Measurements from ENCODE around the gene TM4SF18.

The TM4SF18 gene

DNA sequence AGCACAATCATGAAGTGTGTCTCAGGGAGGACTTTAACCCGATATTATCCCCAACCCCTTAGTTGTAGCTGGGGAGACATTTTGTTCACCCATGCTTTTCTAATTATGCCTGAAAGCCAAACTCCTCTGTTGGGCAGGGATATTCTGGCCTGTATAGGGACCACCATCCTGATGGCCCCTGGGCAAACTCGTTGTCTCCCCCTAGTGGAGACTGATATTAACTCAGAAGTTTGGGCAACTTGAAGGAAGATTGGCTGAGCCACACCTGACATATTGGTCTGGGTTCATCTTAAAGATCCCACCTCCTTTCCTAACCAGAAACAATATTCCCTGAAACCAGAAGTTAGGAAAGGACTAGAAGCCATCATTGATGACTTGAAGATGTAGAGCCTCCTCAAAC lies 42.3 kb downstream of the TM4SF18 start:
- no peak for DNase-seq (ENCODE audit: low read depth in 1 of 2, low spot score in 1 of 2)

DNA sequence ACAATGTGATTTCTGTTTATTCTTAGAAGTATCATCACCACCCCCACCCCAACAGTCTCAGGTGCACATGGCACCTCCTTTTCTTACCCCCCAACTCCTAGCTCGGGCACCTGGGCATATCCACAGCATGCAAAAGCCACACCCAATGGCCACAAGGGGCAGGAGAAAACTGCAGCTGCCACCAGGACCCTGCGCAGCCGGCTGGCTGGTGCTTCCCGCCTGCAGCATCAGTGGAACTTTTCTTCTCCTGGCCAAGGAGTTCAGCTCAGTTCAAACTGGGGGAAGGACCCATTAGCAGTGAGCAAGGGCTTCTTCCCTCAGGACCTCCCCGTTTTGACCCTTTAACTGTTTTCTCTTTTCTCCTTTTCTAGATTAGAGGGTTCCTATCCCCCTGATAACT lies 44.8 kb downstream of the TM4SF18 start:
- DNase-seq (ENCODE audit: low read depth in 1 of 2, low spot score in 1 of 2) = no peak

DNA sequence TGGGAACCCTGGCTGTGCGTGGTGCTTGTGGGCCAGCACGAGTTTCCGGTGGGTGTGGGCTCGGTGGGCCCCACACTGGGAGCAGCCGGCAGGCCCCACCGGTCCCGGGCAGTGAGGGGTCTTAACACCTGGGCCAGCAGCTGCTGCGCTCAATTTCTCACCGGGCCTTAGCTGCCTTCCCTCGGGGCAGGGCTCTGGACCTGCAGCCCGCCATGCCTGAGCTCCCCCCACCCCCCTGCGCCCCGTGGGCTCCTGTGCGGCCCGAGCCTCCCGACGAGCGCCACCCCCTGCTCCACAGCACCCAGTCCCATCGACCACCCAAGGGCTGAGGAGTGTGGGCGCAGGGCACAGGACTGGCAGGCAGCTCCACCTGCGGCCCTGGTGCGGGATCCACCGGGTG lies 49.4 kb downstream of the TM4SF18 start:
- DNase-seq (ENCODE audit: low read depth in 1 of 2, low spot score in 1 of 2) = no peak

DNA sequence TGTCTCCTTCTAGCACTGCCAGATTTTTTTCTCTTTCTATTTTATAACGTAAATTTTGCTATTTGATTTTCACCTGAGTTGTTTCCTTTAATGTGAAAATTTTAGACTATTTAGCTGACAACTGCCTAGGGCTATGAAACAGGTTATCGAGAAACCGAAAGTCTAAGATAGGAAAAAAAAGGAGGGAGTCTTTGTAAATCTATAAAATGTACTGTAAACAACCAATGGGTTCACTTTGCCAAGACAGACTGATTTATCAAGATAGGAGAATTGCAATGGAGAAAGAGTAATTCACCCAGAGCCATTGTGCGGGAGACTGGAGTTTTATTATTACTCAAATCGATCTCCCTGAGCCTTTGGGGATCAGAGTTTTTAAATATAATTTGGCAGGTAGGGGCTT lies 50.0 kb downstream of the TM4SF18 start:
- no peak for DNase-seq (ENCODE audit: low read depth in 1 of 2, low spot score in 1 of 2)

DNA sequence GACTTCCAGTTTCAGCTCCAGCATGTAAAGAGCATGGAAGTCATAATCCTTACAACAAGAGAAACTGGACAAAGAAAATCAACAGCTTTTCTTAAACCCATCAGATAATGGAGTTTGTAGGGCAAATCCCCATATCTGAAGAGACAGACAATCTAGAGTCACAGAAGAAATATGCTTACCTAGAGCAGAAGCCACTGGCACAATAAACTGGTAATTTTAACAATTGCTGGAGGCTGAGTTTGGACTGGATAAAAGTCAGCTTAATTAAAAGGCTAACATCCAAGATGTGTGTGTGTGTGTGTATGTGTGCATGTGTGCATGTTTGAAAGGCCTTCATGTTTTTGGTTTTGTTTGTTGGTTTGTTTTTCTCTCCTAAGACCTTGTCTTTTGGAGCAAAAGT lies 50.6 kb downstream of the TM4SF18 start:
- DNase-seq (ENCODE audit: low read depth in 1 of 2, low spot score in 1 of 2) = no peak

DNA sequence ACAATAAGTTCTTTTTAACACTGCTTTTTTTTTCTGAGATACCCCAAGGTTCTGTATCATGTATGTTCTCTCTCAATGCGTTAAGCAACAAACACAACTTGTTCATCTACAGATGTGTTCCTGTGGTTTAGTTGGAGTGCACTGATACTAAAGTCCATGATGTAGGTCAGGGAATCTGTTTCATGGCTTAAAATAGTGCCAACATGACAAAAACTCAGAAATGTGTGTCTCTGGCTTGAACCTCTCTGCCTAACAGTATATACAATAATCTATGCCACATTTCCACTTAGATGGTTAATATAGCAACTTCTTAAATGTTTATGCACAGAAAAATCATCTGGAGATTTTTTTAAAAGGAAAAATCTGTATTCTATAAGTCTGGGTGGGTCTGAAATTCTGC lies 51.1 kb downstream of the TM4SF18 start:
- DNase-seq (ENCODE audit: low read depth in 1 of 2, low spot score in 1 of 2) = no peak

DNA sequence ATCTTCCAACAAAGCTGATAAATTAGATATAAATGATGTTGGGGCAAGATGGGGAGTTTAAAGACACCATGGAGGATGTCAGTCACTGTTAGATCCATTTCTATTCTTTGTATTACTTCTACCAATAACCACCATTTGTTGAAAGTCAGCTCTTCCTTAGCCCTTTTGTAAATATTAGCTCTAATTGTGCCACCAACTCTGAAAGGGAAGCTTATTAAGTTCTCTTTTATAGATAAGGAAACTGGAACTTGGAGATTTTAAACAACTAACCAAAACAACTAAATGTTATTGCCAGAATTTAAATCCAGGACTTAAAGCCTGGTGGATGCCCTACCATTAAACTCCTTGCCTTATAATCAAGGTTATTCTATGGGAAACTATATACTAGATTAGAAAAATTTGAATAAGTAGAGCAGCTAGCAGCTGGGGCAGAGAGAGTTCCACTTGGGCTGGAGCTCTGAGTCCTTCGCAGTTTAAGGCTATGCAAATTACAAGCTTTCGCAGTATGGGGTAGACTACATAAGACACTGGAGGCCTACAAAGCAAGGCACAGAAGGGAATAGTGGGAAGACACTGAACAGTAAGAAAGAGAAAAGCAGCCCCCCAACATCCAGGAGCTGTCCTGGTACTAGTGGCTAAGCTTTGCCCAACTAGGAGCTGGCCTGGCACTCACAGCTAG lies 52.6 kb downstream of the TM4SF18 start:
- no peak for DNase-seq (ENCODE audit: low read depth in 1 of 2, low spot score in 1 of 2)

DNA sequence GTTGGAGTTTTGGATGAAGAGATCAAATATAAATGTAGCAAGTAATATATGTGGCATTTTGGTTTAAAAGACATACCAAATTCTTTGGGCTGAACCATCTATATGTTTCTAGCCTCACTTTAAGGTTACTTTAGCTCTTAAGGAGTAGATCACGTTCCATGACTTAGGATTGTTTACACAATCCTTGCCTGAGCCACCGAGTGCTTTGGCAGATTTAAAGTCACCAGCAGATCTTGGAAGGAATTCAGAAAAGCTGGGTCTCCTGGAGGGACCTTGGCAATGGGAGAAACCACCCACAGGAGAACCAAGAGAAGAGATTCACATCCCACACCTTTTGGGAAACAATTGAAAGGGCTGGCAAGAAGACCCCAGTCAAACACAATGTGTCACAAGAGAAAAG lies 54.5 kb downstream of the TM4SF18 start:
- DNase-seq (ENCODE audit: low read depth in 1 of 2, low spot score in 1 of 2) = no peak

DNA sequence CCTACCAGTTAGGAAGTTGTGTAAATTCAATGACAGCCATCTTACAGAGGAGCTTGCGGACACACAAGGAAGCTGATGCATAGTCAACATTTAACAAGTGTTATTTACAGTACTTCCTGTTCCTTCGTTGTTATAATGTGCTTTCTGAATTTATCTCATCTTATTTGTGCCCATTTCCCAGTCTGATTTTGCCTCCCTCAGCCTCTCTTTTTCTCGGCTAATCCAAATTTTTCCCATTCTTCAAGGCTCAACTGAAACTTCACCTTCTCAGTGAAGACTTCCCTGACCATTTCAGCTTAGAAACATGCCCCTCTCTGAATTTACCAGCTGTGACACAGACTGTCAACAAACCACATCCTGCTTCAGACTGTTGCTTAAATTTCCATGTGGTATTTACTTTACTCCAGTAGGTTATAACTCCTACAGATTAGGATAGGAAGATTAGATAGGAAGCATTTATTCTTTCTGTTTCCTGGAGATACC lies 56.1 kb downstream of the TM4SF18 start:
- DNase-seq (ENCODE audit: low read depth in 1 of 2, low spot score in 1 of 2) = no peak

DNA sequence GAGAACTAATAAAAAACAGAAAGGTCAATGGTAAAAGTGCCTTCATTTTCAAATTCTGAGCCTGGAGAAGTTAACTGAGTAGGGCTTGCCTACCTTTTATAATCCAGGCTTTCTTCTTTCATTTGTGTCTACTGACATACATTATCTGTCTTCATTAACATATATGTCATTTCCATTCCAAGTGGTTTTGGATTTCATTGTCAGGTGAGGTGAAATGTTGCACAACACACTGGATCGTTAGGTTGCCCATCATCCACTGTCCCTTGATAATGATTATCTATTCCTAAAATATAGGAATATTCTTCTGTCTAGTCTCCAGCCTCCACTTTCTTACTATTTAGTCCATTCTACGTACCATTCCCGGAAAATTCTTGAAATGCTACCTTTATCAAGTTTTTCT lies 56.8 kb downstream of the TM4SF18 start:
- no peak for DNase-seq (ENCODE audit: low read depth in 1 of 2, low spot score in 1 of 2)

DNA sequence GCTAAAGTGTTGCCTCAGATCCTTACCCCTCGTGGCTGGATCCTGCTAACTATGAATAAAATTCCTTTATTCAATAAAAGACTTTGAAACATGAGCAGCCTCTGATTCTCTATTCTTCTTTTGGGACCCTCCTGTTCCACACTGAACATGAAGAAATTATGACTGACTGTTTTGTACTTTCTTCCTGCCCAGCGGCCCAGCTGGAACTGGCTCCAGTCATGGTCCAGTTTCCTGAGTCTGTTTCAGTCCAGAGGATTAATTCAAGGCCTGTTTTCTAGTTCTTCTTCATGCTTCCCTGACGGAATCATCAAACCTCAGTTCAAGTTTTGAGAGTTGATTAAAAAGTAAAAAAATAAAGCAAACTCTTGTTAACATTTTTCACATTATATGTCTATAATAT lies 59.2 kb downstream of the TM4SF18 start:
- DNase-seq (ENCODE audit: low read depth in 1 of 2, low spot score in 1 of 2) = no peak

DNA sequence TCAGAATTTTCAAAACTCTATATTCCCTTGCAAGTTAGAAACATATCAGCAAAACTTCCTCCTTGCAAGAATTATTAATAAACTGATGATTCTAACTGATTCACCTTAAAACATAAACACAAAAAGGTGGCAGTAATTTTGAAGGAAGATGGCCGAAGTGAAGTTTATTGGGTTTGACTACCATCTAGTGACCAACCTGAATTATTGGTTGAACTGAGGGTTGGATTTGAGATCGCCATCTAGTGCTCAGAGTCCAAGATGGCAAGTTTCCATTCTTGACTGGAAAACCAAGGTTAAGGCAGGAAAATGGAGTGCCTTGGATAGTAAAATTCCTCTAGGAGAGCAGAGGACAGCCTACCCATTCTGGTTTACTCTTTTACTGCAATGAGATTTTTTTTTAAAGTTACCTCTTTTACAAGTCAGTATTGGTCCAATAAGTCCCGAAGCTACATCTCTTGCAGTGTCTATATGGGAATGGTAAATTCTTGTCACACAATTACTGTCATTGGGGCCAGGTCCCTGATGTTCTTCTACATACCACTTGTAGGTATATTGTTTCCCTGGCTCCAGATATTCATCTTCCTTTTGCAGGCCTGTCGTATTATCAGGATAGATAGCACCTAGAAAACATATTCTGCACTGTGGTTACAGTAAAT lies 60.2 kb downstream of the TM4SF18 start:
- DNase-seq (ENCODE audit: low read depth in 1 of 2, low spot score in 1 of 2) = no peak

DNA sequence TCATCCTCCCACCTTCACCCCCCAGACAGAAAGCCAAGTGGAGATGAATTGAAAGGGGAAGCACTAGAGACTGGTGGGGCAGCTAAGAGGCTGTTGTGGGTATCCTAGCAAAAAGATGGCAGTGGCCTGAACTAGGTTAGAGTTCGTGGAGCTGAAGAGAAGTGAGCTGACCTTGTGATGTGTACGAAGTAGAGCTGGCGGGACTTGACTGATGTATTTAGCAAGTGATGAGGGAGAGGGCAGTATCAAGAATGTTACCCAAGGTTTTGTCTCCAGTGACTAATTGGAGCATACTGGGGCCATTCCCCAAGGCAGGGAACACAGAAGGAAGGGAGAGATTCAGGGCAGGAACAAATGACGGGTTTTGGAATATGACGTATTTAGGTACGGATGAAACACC lies 61.8 kb downstream of the TM4SF18 start:
- DNase-seq (ENCODE audit: low read depth in 1 of 2, low spot score in 1 of 2) = no peak

DNA sequence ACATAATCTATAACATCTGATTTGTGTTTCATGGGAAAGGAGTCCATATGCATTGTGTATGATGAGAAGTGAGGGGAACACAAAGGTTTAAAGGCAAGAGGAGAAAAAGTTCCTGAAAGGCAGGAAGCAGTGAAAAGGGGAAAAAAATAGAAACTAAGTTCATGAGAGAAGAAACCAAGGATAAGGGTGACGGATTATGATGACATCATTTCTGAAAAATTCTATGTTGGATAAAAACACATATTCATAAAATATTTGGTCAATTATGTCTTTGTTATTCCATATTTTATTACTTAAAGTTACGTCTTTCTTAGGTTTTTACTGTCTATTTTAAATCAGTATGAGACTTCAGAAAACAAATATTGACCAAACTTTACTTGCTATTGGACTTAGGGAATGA lies 63.3 kb downstream of the TM4SF18 start:
- no peak for DNase-seq (ENCODE audit: low read depth in 1 of 2, low spot score in 1 of 2)

DNA sequence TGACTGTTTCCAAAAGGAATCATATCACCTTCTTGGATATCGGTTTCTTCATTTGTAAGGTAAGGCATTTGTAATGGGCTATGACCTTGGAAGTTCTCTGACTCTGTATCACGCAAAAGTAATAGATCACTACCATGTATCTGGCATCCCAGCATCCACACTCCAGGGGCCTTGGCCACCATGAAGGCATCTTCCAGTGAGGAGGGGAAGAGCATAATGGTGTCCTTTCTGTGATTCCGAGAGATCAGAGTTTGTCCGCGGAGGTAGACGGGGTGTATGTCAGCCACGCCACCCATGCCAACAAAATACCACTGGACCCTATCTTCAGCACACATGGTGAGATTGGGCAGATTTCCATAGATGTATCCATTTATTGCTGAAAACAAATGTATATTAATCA lies 63.7 kb downstream of the TM4SF18 start:
- no peak for DNase-seq (ENCODE audit: low read depth in 1 of 2, low spot score in 1 of 2)
